Rectal smooth muscle tissue (tissue), 1 donor: ENCODE measurements around the gene HIP1R.

Source experiments
- H3K27ac ChIP-seq: one replicate; pipeline ENCODE4 v1.7.0; 2013; ENCODE audit warnings: low read depth, low read length, inconsistent platforms
- H3K27me3 ChIP-seq: one replicate; pipeline ENCODE4 v1.7.0; 2013; ENCODE audit warnings: low read length; ENCODE audit not compliant: control insufficient read depth, insufficient read depth
- H3K36me3 ChIP-seq: one replicate; pipeline ENCODE4 v1.7.0; 2013; ENCODE audit warnings: low read length; ENCODE audit not compliant: control insufficient read depth, insufficient read depth
- H3K4me1 ChIP-seq: one replicate; pipeline ENCODE4 v1.7.0; 2013; ENCODE audit warnings: low read length; ENCODE audit not compliant: control insufficient read depth, insufficient read depth
- H3K4me3 ChIP-seq: one replicate; pipeline ENCODE4 v1.7.0; 2013; ENCODE audit warnings: low read length
- H3K9ac ChIP-seq: one replicate; pipeline ENCODE4 v1.7.0; 2013; ENCODE audit warnings: low read length

HIP1R gene

DNA sequence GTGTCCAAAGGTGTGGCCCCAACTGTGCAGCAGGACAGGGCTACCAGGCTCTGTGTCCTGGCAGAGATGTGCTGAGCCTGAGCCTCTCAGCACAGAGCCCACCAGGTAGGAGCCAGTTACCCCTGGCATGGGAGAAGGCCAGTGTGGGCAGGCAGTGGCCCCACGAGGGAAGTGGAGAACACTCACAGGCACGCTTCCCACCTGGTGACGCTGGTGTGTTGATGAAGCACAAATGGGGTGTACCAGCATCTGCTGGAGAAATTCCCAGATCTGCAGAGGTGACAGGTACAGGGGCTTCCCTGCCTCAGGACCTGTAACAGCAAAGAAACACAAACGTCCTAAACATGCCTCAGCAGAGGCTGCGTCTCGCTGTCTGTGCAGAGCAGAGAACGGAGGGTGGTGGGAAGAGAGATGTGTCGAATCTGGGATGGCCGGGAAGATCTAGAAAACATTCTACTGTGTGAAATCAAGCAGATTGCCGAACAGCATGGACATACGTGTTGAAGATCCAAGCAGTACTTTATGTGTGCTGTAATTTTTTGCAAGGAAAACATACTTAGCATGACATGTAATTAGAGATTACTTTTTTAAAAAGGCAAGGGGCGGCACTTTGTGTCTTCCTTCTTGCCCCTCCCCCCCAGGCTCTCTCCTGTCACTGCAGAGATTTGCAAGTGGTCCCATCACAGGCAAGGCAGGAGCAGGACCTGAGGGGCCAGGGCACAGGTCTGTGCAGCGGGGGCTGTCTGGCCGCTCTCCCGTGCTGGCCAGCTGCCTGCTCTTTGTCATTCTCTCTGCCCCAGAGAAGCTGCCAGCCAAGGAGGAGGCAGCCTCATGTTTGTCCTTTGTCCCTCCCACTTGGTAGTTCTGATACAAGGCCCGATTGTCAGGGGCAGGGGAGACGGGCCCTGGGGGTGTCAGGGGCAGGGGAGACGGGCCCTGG is 17.3 kb downstream of the HIP1R start:
- Histone ChIP-seq H3K4me1 (no peaks in the 10 kb centered on the region), H3K9ac (no peak overlapping the region), H3K27ac (no peak overlapping the region), H3K27me3 (no peaks in the 10 kb centered on the region), H3K36me3 (peaks cover 2% of the 10 kb centered on the region), H3K4me3 (no peak overlapping the region)

GRCh38 chr12:122853582-122854245 is 18.5 kb downstream of the HIP1R start:
- Histone ChIP-seq H3K9ac (no peak overlapping the region), H3K27me3 (no peaks in the 10 kb centered on the region), H3K27ac (no peak overlapping the region), H3K4me3 (no peak overlapping the region), H3K4me1 (no peaks in the 10 kb centered on the region), H3K36me3 (peaks cover 2% of the 10 kb centered on the region)

DNA sequence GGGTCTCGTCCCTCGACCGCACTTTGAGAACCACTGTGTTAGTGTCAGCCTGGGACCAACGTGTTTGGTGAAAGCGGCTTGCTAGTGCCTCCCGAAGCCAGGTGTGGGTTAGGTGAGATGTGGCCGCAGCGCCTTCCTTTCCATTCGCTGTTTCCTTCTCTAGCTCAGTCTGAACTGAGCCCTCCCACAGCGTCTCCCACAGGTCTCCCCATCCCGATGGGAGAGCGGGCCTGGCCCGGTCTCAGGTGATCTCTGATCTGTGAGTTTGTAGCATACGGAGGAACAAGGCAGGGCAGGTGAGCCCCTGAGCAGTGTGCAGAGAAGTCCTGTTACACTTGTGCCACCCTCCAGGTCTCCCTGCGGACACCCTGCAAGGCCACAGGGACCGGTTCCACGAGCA is 19.3 kb downstream of the HIP1R start:
- H3K4me1 ChIP-seq: no peaks in the 10 kb centered on the region
- no peaks in the 10 kb centered on the region for H3K27me3 ChIP-seq
- H3K4me3 ChIP-seq: no peak overlapping the region
- H3K9ac ChIP-seq: no peak overlapping the region
- H3K36me3 ChIP-seq: peaks cover 2% of the 10 kb centered on the region
- H3K27ac ChIP-seq: no peak overlapping the region

DNA sequence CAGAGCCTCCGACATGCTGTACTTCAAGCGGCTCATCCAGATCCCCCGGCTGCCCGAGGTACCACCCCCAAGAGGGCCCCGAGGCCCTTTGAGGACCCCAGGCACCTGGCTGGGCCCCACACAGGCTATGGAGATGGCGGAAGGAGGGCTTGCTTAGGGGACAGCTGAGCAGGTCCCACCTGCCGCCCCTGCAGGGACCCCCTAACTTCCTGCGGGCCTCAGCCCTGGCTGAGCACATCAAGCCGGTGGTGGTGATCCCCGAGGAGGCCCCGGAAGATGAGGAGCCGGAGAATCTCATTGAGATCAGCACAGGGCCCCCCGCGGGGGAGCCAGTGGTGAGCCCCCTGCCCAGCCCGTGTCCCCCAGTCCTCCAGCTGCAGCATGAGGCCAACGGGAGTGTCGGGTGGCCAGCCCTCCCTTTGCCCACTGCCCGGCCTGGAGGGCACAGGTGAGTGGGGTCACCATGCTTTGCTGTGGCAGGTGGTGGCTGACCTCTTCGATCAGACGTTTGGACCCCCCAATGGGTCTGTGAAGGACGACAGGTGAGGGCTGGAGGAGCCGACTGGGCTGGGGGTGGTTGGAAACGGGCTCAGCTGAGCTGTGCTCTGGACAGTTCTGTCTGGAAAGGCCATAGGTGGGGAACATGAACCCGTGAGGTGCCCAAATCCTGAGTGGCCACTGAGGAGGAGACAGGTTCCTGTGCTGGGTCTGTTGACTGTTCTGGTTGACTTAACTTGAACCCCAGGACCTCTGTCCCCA is 20.0 kb downstream of the HIP1R start:
- no peak overlapping the region for H3K4me3 ChIP-seq
- no peaks in the 10 kb centered on the region for H3K27me3 ChIP-seq
- no peak overlapping the region for H3K9ac ChIP-seq
- peaks cover 2% of the 10 kb centered on the region for H3K36me3 ChIP-seq
- no peak overlapping the region for H3K27ac ChIP-seq
- no peaks in the 10 kb centered on the region for H3K4me1 ChIP-seq

- Histone ChIP-seq H3K9ac (no peak overlapping the region), H3K4me1 (no peaks in the 10 kb centered on the region), H3K27me3 (no peaks in the 10 kb centered on the region), H3K36me3 (peaks cover 2% of the 10 kb centered on the region), H3K4me3 (no peak overlapping the region), H3K27ac (no peak overlapping the region)
Measured at GRCh38 chr12:122855928-122856831, 20.9 kb downstream of the HIP1R start.

DNA sequence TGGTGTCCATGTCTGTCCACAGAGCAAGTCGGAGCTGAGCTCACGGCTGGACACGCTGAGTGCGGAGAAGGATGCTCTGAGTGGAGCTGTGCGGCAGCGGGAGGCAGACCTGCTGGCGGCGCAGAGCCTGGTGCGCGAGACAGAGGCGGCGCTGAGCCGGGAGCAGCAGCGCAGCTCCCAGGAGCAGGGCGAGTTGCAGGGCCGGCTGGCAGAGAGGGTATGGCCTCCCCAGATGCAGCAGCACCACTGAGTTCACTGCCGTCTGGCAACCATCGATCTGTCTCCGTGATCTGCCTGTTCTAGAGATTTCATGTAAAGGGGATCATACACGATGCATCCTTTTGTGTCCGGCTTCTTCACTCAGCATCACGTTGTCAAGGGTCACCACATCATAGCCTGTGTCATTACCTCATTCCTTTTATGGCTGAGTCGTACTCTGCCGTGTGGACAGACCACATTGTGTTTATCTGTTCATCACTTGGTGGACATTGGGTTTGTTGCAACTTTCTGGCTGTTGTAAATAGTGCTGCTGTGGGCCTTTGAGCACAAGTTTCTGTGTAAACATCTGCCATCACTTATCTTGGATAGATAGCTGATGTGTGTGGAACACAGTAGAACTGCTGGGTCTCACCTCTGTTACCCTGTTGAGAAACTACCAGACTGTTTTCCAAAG is 21.9 kb downstream of the HIP1R start:
- Histone ChIP-seq H3K4me1 (no peaks in the 10 kb centered on the region), H3K9ac (no peak overlapping the region), H3K27me3 (no peaks in the 10 kb centered on the region), H3K36me3 (peaks cover 2% of the 10 kb centered on the region), H3K27ac (no peak overlapping the region), H3K4me3 (no peak overlapping the region)

DNA sequence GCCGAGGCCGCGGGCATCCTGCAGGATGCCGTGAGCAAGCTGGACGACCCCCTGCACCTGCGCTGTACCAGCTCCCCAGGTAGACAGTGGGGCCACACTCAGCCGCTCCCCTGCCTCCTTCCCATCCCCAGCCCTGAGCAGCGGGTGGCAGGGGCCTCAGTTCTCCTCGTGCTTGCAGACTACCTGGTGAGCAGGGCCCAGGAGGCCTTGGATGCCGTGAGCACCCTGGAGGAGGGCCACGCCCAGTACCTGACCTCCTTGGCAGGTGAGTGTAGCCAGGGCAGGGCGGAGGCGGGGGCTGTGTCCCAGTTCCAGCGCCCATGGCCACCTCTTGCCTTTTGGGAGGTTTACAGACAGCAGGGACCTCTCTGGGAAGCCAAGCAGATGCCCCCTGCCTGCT is 22.9 kb downstream of the HIP1R start:
- no peak overlapping the region for H3K27ac ChIP-seq
- H3K27me3 ChIP-seq: no peaks in the 10 kb centered on the region
- H3K4me1 ChIP-seq: no peaks in the 10 kb centered on the region
- no peak overlapping the region for H3K4me3 ChIP-seq
- peaks cover 2% of the 10 kb centered on the region for H3K36me3 ChIP-seq
- H3K9ac ChIP-seq: no peak overlapping the region

DNA sequence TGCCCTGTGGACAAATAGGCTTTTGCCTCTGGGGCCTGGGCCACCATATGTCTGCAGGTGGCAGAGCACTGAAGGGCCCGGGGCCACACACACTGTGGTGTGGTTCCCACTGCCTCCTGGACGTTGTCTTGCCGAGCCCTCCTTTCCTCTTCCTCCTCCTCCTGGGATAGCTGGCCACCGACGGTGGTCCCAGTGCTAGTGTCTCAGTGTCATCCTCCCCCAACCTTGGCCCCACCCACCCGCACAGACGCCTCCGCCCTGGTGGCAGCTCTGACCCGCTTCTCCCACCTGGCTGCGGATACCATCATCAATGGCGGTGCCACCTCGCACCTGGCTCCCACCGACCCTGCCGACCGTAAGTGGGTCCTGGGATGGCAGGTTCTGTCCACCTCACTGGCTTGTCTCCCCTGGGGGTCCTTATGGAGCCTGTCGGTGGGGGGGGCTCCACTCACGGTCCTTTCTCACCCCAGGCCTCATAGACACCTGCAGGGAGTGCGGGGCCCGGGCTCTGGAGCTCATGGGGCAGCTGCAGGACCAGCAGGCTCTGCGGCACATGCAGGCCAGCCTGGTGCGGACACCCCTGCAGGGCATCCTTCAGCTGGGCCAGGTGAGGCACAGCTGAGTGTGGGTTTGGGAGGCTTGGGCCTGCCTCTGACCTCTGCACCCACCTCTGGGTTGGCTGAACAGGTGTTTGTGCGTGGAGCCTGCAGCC is 23.5 kb downstream of the HIP1R start:
- H3K27ac ChIP-seq: no peak overlapping the region
- H3K4me1 ChIP-seq: no peaks in the 10 kb centered on the region
- H3K4me3 ChIP-seq: no peak overlapping the region
- no peaks in the 10 kb centered on the region for H3K27me3 ChIP-seq
- peaks cover 2% of the 10 kb centered on the region for H3K36me3 ChIP-seq
- H3K9ac ChIP-seq: no peak overlapping the region

DNA sequence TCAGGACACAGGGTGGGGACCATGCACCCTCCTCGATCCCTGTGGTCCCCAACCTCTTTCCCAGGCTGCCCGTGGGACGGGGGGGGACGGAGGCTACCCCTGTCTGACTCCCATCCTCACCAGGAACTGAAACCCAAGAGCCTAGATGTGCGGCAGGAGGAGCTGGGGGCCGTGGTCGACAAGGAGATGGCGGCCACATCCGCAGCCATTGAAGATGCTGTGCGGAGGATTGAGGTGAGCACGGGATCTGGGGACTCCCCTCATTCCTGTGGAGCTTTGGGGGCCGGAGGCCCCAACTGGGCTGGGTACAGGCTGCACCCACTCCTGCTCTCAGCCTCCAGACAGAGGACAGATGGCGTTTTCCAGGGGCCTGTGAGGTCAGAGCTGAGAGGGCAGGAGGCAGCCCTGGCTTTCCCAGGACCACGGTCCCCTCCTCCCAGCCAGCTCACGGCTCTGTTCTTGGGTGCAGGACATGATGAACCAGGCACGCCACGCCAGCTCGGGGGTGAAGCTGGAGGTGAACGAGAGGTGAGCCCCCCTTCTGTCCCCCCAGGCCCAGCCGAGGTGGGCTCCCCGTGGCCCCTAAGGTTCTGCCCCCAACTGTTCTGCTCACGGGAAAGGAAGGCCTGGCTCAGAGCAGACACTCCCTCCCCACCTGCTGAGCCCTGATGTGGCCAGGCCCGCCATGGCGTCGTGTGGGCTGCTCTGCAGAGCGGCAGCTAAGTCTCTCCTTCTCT is 24.2 kb downstream of the HIP1R start:
- H3K9ac ChIP-seq: no peak overlapping the region
- H3K27ac ChIP-seq: no peak overlapping the region
- H3K36me3 ChIP-seq: peaks cover 2% of the 10 kb centered on the region
- no peaks in the 10 kb centered on the region for H3K4me1 ChIP-seq
- no peaks in the 10 kb centered on the region for H3K27me3 ChIP-seq
- no peak overlapping the region for H3K4me3 ChIP-seq

GRCh38 chr12:122860040-122860853 is 25.0 kb downstream of the HIP1R start:
- H3K9ac ChIP-seq: no peak overlapping the region
- H3K27ac ChIP-seq: no peak overlapping the region
- no peak overlapping the region for H3K4me3 ChIP-seq
- H3K27me3 ChIP-seq: no peaks in the 10 kb centered on the region
- no peaks in the 10 kb centered on the region for H3K4me1 ChIP-seq
- H3K36me3 ChIP-seq: peaks cover 2% of the 10 kb centered on the region
